DMS153 (cell line): ENCODE measurements around the gene BRI3BP.
"Not testable (repeated sequence)": the region's sequence is repeated elsewhere in the genome, so short reads cannot be mapped to it uniquely, and the experiment has no call there.

Experiments used
- DNase-seq: peaks from one replicate; lab custom pipeline; 2025; lab: John Stamatoyannopoulos, UW

BRI3BP gene

GRCh38 chr12:124975276-124975675 is 18.2 kb upstream of the BRI3BP start:
- no peak for DNase-seq

- no peak for DNase-seq
Observed at GRCh38 chr12:124976999-124977398, 16.4 kb upstream of the BRI3BP start.

GRCh38 chr12:124979568-124979967 is 13.9 kb upstream of the BRI3BP start:
- DNase-seq = no peak

- no peak for DNase-seq
Observed at GRCh38 chr12:124980098-124980892, 13.2 kb upstream of the BRI3BP start.

- not testable (repeated sequence) for DNase-seq
Observed at GRCh38 chr12:124986876-124987275, 6.6 kb upstream of the BRI3BP start.

DNA sequence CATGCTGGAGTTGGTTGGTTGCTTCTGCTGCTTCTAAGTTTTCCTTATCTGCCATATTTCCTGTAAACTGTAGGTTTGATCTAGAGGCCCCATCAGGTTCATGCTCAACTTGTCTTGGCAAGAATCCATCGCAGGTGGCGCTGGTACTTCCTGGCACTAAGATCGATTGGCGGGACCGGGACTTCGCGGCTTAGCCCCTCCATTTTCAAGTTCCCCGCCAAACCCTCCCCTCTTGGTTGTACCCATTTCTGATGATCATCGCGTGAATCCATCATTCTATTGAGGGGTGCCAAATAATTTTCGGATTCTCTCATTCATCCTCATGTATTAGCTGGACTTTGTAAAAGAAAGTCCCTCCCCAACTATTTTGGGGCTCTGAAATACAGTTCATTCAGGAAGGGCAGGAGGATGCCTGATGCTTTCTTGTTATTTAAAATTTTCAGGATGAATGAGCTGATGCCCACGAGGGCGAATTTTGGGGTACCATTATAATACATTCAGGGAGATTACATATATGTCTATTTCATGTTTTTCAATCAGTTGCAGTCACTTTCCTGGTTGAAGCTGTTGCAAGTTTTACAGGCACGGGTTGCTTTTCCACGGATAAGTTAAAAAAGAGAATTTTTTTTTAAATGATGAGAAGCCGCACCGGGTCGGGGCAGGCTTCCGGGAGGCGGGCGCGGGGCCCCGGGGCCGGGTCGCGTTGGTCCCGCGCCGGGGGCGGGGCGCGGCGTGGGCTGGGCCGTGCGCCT is 395 bp upstream of the BRI3BP start:
- DNase-seq = peak; percentile 91

GRCh38 chr12:124994437-124994975 is 1.1 kb downstream of the BRI3BP start:
- no peak for DNase-seq

DNA sequence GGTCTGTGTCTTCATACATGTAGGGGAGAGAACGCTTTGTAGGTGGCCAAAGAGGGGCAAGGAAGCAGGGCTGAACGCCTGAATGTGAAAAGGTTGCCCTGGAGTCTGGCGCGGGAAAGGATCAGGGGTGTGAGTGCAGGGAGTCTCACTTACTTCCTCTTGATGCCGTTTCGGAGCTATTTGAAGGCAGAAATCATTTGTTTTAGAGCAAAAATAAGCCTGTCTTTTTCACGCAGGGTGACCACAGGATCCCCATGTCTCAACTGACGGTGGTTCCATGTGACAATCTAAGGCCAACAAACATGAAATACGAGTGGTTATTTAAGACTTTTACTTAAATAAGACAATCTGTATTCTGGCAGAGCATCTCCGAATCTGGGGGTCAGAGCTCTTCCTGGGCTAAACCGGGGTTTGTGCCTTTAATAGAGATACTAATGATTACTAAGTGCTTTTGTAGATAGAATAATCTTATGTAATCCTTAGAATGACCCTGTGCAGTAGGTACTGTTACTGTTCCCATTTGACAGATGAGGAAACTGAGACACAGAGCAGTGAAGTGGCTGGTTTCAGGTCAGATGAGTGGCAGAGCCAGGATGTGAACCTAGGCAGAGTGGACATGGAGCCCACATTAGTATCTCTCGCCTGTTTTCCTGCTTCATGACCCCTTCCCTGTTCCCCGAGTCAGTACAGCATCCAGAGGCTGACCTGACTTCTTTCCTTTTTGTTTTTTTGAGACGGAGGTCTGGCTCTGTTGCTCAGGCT is 1.9 kb downstream of the BRI3BP start:
- no peak for DNase-seq

GRCh38 chr12:124998705-124999104 is 5.3 kb downstream of the BRI3BP start:
- DNase-seq = no peak

DNA sequence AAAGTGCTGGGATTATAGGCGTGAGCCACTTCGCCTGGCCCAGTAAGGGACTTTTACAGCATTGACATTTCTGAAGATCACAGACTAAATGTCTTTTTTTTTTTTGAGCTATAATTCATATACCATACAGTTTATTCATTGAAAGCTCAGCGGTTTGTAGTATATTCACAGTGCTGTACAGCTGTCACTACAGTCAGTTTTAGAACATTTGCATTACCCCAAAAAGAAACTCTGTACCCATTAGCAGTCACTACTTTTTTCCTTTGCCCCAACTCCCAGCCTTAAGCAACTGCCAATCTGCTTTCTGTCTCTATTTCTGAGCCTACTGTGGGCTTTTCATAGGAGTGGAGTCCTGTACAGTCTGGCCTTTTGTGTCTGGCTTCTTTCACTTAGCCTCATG is 8.2 kb downstream of the BRI3BP start:
- no peak for DNase-seq

DNA sequence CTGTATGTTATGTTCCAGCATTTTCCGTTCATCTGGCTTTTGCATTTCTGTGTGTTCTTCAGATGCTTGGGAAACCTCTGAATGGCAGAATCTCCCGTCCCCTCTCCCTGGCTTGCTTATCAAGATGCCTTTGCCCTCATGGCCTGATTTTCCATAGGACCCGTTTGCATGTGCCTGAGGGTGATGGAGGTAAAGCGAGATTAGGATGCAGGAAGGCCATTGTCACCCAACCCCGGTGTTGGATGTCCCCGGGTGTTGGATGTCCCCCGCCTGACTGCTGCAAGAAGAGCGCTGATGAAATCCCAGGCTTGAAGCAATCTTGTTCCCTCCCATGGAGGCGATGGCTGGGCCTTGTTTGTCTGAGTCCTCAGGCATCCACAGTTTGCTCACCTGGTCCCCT is 9.6 kb downstream of the BRI3BP start:
- no peak for DNase-seq

GRCh38 chr12:125004621-125005020 is 11.2 kb downstream of the BRI3BP start:
- DNase-seq = no peak

DNA sequence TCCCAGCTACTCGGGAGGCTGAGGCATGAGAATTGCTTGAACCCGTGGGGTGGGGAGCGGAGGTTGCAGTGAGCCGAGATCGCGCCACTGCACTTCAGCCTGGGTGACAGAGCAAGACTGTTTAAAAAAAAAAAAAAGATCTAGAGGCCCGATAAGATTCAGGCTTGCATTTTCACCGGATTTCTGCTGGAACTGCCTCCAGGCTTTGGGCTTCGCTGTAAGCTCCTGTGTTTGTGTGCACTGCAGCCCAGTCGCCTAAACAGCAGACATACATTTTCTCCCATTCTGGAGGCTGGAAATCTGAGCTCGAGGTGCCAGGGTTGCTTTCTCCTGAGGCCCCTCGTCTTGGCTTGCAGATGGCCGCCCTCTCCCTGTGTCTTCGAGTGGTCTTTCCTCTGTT is 12.2 kb downstream of the BRI3BP start:
- DNase-seq = no peak

GRCh38 chr12:125006365-125006764 is 12.9 kb downstream of the BRI3BP start:
- DNase-seq = no peak

DNA sequence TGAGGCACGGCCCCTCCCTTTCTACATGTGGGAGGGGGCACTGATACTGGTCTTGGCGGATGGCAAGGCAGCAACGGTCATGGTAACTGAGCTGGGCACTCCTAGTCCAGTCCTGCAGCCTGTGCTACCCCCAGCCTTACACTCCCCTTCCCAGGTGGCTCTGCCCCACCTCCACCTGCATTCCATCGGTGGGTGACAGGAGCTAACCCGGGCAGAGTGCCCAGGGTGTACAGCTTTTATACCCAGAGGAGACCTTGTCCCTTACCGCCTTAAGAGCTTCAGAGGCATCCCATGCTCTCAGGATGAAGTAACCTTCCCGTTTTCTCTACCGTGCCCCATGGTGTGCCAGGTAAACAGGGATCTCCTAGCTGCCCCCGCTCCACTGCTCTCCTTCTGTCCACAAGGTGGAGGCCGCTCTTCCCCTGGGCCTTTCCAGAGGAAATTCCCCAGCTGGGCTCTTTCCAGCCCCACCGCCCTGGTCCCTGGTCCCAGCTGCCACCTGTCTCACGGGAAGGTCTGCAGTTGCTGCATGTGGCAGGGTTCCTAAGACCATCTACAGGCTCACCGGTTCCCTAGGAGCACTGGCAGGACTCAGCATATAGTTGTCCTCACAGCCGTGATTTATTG is 20.5 kb downstream of the BRI3BP start:
- peak; percentile 22 for DNase-seq

GRCh38 chr12:125014526-125014925 is 21.1 kb downstream of the BRI3BP start:
- no peak for DNase-seq

DNA sequence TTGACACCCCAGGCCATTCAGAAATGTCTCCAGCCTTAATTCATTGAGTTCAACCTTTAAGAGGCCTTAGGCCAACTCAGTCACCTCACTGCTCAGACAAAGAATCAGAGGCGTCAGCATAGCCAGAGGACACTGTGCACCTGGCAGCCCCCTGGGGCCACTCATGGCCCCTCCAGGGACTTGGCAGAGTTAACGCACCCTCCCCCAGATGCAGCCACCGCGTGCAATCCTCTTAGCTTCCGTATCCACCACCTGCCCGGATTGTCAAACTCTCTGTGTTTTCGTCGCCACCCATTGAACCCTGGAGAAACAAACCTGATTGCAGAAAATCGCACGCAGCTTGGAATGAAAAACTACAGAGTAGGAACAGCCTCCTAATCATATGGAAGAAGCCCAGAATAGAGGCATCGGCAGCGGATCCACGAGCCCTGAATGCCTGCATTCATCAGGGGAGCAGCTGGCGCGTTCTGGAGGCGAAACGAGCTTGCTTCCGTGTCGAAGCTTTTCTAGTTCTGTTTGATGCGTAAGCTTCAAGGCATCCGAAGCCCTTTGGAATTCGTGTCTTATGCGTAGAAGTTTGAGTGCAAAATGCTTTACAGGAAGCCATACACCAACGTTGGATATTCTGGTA is 22.4 kb downstream of the BRI3BP start:
- DNase-seq = peak; percentile 79

DNA sequence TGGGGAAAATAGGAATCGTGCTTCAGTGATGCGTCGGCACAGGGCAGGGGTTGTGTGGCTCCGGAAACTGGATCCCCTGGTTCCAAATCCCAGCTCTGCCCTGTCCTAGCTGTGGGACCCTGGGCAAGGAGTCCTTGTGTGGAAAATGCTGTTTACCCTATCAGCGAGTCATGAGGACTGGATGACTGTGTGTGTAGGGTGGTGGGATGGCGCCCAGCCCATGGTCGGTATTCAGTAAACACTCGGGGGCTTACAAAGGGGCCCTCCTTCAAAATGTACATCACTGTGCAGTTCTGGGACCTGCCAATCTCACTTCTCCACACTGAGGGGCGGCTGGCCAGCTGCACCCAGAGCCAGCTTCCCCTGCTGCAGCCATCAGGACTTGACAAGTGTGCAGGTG is 24.4 kb downstream of the BRI3BP start:
- no peak for DNase-seq

- DNase-seq = no peak
Observed at GRCh38 chr12:125018356-125018755, 24.9 kb downstream of the BRI3BP start.

GRCh38 chr12:125021096-125021495 is 27.7 kb downstream of the BRI3BP start:
- no peak for DNase-seq

- DNase-seq = no peak
Observed at GRCh38 chr12:125021771-125022170, 28.3 kb downstream of the BRI3BP start.
